Upper lobe of left lung (tissue), 4 donors: ENCODE data around the gene PHF21B.

Source experiments
- EP300 ChIP-seq, 4 donors: sonication (generic); formaldehyde crosslinking; IDR thresholded peaks; one replicate each; pipeline ENCODE4 v1.5.1; 2017; ENCODE audit warnings: antibody characterized with exemption in 4 of 4, control low read depth in 2 of 4
- POLR2A ChIP-seq, 4 donors: fragments of 450-650 bp; IDR thresholded peaks; one replicate each; pipeline ENCODE4 v1.5.1; 2016 to 2017; ENCODE audit warnings: antibody characterized with exemption in 4 of 4, mild to moderate bottlenecking in 2 of 4
- POLR2AphosphoS5 ChIP-seq, 2 donors: sonication (generic); formaldehyde crosslinking; IDR thresholded peaks; one replicate each; pipeline ENCODE4 v1.5.1; 2017; ENCODE audit warnings: antibody characterized with exemption in 2 of 2
- TF ChIP-seq, protein P1 (sequence below), 6 experiments: fragments of 450-650 bp in 4 of 6; fragments of 200-600 bp in 2 of 6; sonication (generic) in 2 of 6; IDR thresholded peaks; one replicate each; pipeline ENCODE4 v1.5.1; 2016 to 2019; ENCODE audit warnings: antibody characterized with exemption in 6 of 6

DNA sequence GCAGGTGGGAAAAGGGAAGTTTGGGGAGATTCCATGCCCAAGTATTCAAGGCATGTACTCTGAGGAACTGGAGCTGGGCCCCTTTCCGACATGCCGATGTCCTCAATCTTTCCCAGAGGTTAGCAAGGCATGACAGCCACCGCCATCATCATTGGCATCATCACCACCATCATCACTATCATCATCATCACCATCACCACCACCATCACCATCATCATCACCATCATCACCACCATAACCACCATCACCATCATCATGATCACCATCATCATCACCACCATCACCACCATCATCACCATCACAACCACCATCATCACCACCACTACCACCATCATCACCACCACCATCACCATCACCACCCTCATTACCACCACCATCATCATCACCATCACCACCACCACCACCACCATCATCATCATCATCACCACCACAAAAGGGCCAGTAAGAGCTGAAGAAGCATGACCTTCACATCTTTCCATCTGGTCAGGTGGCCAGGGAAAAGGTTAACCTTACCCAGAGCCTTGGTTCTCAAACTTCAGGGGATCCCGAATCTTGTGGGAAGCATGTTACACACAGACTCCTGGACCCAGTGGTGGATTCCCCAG, 25.8 kb downstream of the PHF21B start:
- TF ChIP-seq, protein P1, sequence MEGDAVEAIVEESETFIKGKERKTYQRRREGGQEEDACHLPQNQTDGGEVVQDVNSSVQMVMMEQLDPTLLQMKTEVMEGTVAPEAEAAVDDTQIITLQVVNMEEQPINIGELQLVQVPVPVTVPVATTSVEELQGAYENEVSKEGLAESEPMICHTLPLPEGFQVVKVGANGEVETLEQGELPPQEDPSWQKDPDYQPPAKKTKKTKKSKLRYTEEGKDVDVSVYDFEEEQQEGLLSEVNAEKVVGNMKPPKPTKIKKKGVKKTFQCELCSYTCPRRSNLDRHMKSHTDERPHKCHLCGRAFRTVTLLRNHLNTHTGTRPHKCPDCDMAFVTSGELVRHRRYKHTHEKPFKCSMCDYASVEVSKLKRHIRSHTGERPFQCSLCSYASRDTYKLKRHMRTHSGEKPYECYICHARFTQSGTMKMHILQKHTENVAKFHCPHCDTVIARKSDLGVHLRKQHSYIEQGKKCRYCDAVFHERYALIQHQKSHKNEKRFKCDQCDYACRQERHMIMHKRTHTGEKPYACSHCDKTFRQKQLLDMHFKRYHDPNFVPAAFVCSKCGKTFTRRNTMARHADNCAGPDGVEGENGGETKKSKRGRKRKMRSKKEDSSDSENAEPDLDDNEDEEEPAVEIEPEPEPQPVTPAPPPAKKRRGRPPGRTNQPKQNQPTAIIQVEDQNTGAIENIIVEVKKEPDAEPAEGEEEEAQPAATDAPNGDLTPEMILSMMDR (IDR thresholded peaks at IDR 0.05) = no peak
- no peak for TF ChIP-seq POLR2AphosphoS5 (IDR thresholded peaks at IDR 0.05)
- TF ChIP-seq POLR2A (IDR thresholded peaks at IDR 0.05) = no peak
- TF ChIP-seq EP300 (IDR thresholded peaks at IDR 0.05) = no peak
